RWPE2 (cell line): Measurements from ENCODE around the gene VPS37B.

ENCODE experiments used
- ATAC-seq: fragments of 200-7000 bp; cut with Tn5 transposase; 3 replicates; pipeline ENCODE4 v1.9.1; 2021; ENCODE audit warnings: low read depth
- DNase-seq: peaks from one replicate; pipeline ENCODE4 v3.0.0-alpha.2; 2020; ENCODE audit warnings: low spot score
- H3K27ac ChIP-seq: fragments of 450-650 bp; 2 replicates; pipeline ENCODE4 v1.5.1; 2017; ENCODE audit warnings: mild to moderate bottlenecking; ENCODE audit not compliant: poor library complexity, severe bottlenecking
- H3K27me3 ChIP-seq: fragments of 250-450 bp; sonication (Bioruptor Pico); 2 replicates; pipeline ENCODE4 v1.5.1; 2021; ENCODE audit warnings: mild to moderate bottlenecking, moderate library complexity; ENCODE audit not compliant: insufficient read depth, poor library complexity, severe bottlenecking
- H3K36me3 ChIP-seq: fragments of 250-450 bp; sonication (Bioruptor Pico); 2 replicates; pipeline ENCODE4 v1.5.1; 2020; ENCODE audit warnings: low read depth, mild to moderate bottlenecking, moderate library complexity
- H3K4me1 ChIP-seq: fragments of 250-450 bp; sonication (Bioruptor Pico); 2 replicates; pipeline ENCODE4 v1.5.1; 2021; ENCODE audit warnings: mild to moderate bottlenecking, moderate library complexity; ENCODE audit not compliant: insufficient read depth, poor library complexity, severe bottlenecking
- H3K4me3 ChIP-seq: fragments of 250-450 bp; sonication (Bioruptor Pico); 2 replicates; pipeline ENCODE4 v1.5.1; 2021; ENCODE audit warnings: mild to moderate bottlenecking, moderate library complexity; ENCODE audit not compliant: severe bottlenecking
- H3K9me3 ChIP-seq: fragments of 250-450 bp; sonication (Bioruptor Pico); 2 replicates; pipeline ENCODE4 v1.5.1; 2021; ENCODE audit warnings: mild to moderate bottlenecking, moderate library complexity; ENCODE audit not compliant: severe bottlenecking
- CTCF ChIP-seq: fragments of 450-650 bp; IDR thresholded peaks from one replicate; pipeline ENCODE4 v1.5.1; 2017; ENCODE audit warnings: mild to moderate bottlenecking, moderate library complexity; ENCODE audit not compliant: poor library complexity, severe bottlenecking

Gene VPS37B

GRCh38 chr12:122867691-122868461 is 28.0 kb downstream of the VPS37B start:
- peak; percentile 85 for DNase-seq
- TF ChIP-seq CTCF, result peak; percentile 47
- H3K4me3 ChIP-seq, result no peak overlapping the region
- H3K27me3 ChIP-seq, result no peaks in the 10 kb centered on the region
- peak overlapping the region; percentile 80 for H3K27ac ChIP-seq
- peaks cover 40% of the 10 kb centered on the region for H3K4me1 ChIP-seq
- peaks cover 69% of the 10 kb centered on the region for H3K36me3 ChIP-seq
- ATAC-seq, result peak; percentile 66
- no peaks in the 10 kb centered on the region for H3K9me3 ChIP-seq

- H3K27me3 ChIP-seq, result no peaks in the 10 kb centered on the region
- H3K4me1 ChIP-seq, result peaks cover 37% of the 10 kb centered on the region
- no peak for ATAC-seq
- H3K27ac ChIP-seq, result peak overlapping the region; percentile 80
- H3K4me3 ChIP-seq, result no peak overlapping the region
- DNase-seq, result no peak
- H3K9me3 ChIP-seq, result no peaks in the 10 kb centered on the region
- H3K36me3 ChIP-seq, result peaks cover 69% of the 10 kb centered on the region
- TF ChIP-seq CTCF, result no peak
Observed at GRCh38 chr12:122866950-122867607, 28.8 kb downstream of the VPS37B start.

GRCh38 chr12:122866379-122866778 is 29.5 kb downstream of the VPS37B start:
- Histone ChIP-seq H3K36me3 (peaks cover 69% of the 10 kb centered on the region), H3K4me3 (no peak overlapping the region), H3K4me1 (peaks cover 30% of the 10 kb centered on the region), H3K27ac (peak overlapping the region; percentile 80), H3K27me3 (no peaks in the 10 kb centered on the region), H3K9me3 (no peaks in the 10 kb centered on the region)
- ATAC-seq, result no peak
- no peak for DNase-seq
- TF ChIP-seq CTCF, result no peak

- Histone ChIP-seq H3K36me3 (peaks cover 69% of the 10 kb centered on the region), H3K27me3 (no peaks in the 10 kb centered on the region), H3K4me3 (no peak overlapping the region), H3K4me1 (peaks cover 28% of the 10 kb centered on the region), H3K27ac (peak overlapping the region; percentile 80), H3K9me3 (no peaks in the 10 kb centered on the region)
- DNase-seq (peak; percentile 62), ATAC-seq (no peak)
- peak; percentile 34 for TF ChIP-seq CTCF
Observed at GRCh38 chr12:122865268-122866231, 30.4 kb downstream of the VPS37B start.
